ENCODE measurements around the gene CWC27.
"Not testable (repeated sequence)": the region's sequence is repeated elsewhere in the genome, so short reads cannot be mapped to it uniquely, and the experiment has no call there.

The CWC27 gene

GRCh38 chr5:64876203-64876602 is 107.5 kb downstream of the CWC27 start:
- no peaks in the 10 kb centered on the region for H3K4me1 ChIP-seq (ENCODE audit: insufficient read depth, low read length)
- H3K27me3 ChIP-seq (ENCODE audit: insufficient read depth, low read length), result no peaks in the 10 kb centered on the region
- no peak overlapping the region for H3K4me3 ChIP-seq (ENCODE audit: low read length)
- no peak overlapping the region for H3K27ac ChIP-seq (ENCODE audit: low read depth, low read length)
- H3K9ac ChIP-seq (ENCODE audit: low read depth, low read length), result no peak overlapping the region
- no peaks in the 10 kb centered on the region for H3K9me3 ChIP-seq (ENCODE audit: insufficient read depth, low read depth, low read length)
- H3K36me3 ChIP-seq (ENCODE audit: insufficient read depth, low read length), result no peaks in the 10 kb centered on the region
- WGBS, result 96% methylated on average over 1 of the region's 1 CpG

- H3K36me3 ChIP-seq (ENCODE audit: insufficient read depth, low read length), result no peaks in the 10 kb centered on the region
- H3K4me1 ChIP-seq (ENCODE audit: insufficient read depth, low read length), result no peaks in the 10 kb centered on the region
- H3K9me3 ChIP-seq (ENCODE audit: insufficient read depth, low read depth, low read length), result no peaks in the 10 kb centered on the region
- no peaks in the 10 kb centered on the region for H3K27me3 ChIP-seq (ENCODE audit: insufficient read depth, low read length)
- no peak overlapping the region for H3K4me3 ChIP-seq (ENCODE audit: low read length)
- 82% methylated on average over 1 of the region's 1 CpG for WGBS
- H3K27ac ChIP-seq (ENCODE audit: low read depth, low read length), result no peak overlapping the region
- H3K9ac ChIP-seq (ENCODE audit: low read depth, low read length), result no peak overlapping the region
Observed at GRCh38 chr5:64880821-64881220, 112.1 kb downstream of the CWC27 start.

GRCh38 chr5:64883912-64884311 is 115.2 kb downstream of the CWC27 start:
- H3K4me3 ChIP-seq (ENCODE audit: low read length), result no peak overlapping the region
- no peaks in the 10 kb centered on the region for H3K9me3 ChIP-seq (ENCODE audit: insufficient read depth, low read depth, low read length)
- H3K27ac ChIP-seq (ENCODE audit: low read depth, low read length), result no peak overlapping the region
- H3K4me1 ChIP-seq (ENCODE audit: insufficient read depth, low read length), result no peaks in the 10 kb centered on the region
- H3K9ac ChIP-seq (ENCODE audit: low read depth, low read length), result no peak overlapping the region
- 67% methylated on average over 1 of the region's 1 CpG for WGBS
- H3K36me3 ChIP-seq (ENCODE audit: insufficient read depth, low read length), result no peaks in the 10 kb centered on the region; the same call in 1 of the 2 replicates
- no peaks in the 10 kb centered on the region for H3K27me3 ChIP-seq (ENCODE audit: insufficient read depth, low read length)

- Histone ChIP-seq H3K36me3 (ENCODE audit: insufficient read depth, low read length) (no peaks in the 10 kb centered on the region; the same call in 1 of the 2 replicates), H3K27me3 (ENCODE audit: insufficient read depth, low read length) (no peaks in the 10 kb centered on the region), H3K4me1 (ENCODE audit: insufficient read depth, low read length) (no peaks in the 10 kb centered on the region), H3K9ac (ENCODE audit: low read depth, low read length) (no peak overlapping the region), H3K4me3 (ENCODE audit: low read length) (no peak overlapping the region), H3K9me3 (ENCODE audit: insufficient read depth, low read depth, low read length) (no peaks in the 10 kb centered on the region), H3K27ac (ENCODE audit: low read depth, low read length) (no peak overlapping the region)
- 100% methylated on average over 1 of the region's 1 CpG for WGBS
Observed at GRCh38 chr5:64884541-64884940, 115.8 kb downstream of the CWC27 start.

- Histone ChIP-seq H3K27ac (ENCODE audit: low read depth, low read length) (no peak overlapping the region), H3K27me3 (ENCODE audit: insufficient read depth, low read length) (no peaks in the 10 kb centered on the region), H3K36me3 (ENCODE audit: insufficient read depth, low read length) (no peaks in the 10 kb centered on the region; the same call in 1 of the 2 replicates), H3K9ac (ENCODE audit: low read depth, low read length) (no peak overlapping the region), H3K4me3 (ENCODE audit: low read length) (no peak overlapping the region), H3K4me1 (ENCODE audit: insufficient read depth, low read length) (no peaks in the 10 kb centered on the region), H3K9me3 (ENCODE audit: insufficient read depth, low read depth, low read length) (no peaks in the 10 kb centered on the region)
- WGBS, result 94% methylated on average over 2 of the region's 2 CpGs
Observed at GRCh38 chr5:64887910-64888309, 119.2 kb downstream of the CWC27 start.

- H3K4me3 ChIP-seq (ENCODE audit: low read length), result no peak overlapping the region
- WGBS, result 100% methylated on average over 1 of the region's 2 CpGs
- no peaks in the 10 kb centered on the region for H3K27me3 ChIP-seq (ENCODE audit: insufficient read depth, low read length)
- no peak overlapping the region for H3K9ac ChIP-seq (ENCODE audit: low read depth, low read length)
- H3K27ac ChIP-seq (ENCODE audit: low read depth, low read length), result no peak overlapping the region
- H3K36me3 ChIP-seq (ENCODE audit: insufficient read depth, low read length), result no peaks in the 10 kb centered on the region
- no peaks in the 10 kb centered on the region for H3K4me1 ChIP-seq (ENCODE audit: insufficient read depth, low read length)
- peaks cover 6% of the 10 kb centered on the region; the same call in 1 of the 2 replicates for H3K9me3 ChIP-seq (ENCODE audit: insufficient read depth, low read depth, low read length)
Observed at GRCh38 chr5:64895748-64896147, 127.0 kb downstream of the CWC27 start.

GRCh38 chr5:64899838-64900237 is 131.1 kb downstream of the CWC27 start:
- H3K4me1 ChIP-seq (ENCODE audit: insufficient read depth, low read length), result no peaks in the 10 kb centered on the region
- H3K9ac ChIP-seq (ENCODE audit: low read depth, low read length), result no peak overlapping the region
- 100% methylated on average over 1 of the region's 1 CpG for WGBS
- H3K9me3 ChIP-seq (ENCODE audit: insufficient read depth, low read depth, low read length), result peaks cover 6% of the 10 kb centered on the region; the same call in 1 of the 2 replicates
- no peaks in the 10 kb centered on the region; the same call in 1 of the 2 replicates for H3K36me3 ChIP-seq (ENCODE audit: insufficient read depth, low read length)
- H3K27me3 ChIP-seq (ENCODE audit: insufficient read depth, low read length), result no peaks in the 10 kb centered on the region
- H3K27ac ChIP-seq (ENCODE audit: low read depth, low read length), result no peak overlapping the region
- H3K4me3 ChIP-seq (ENCODE audit: low read length), result no peak overlapping the region

GRCh38 chr5:64900618-64901017 is 131.9 kb downstream of the CWC27 start:
- Histone ChIP-seq H3K4me3 (ENCODE audit: low read length) (no peak overlapping the region), H3K9ac (ENCODE audit: low read depth, low read length) (no peak overlapping the region), H3K27ac (ENCODE audit: low read depth, low read length) (no peak overlapping the region), H3K4me1 (ENCODE audit: insufficient read depth, low read length) (no peaks in the 10 kb centered on the region), H3K36me3 (ENCODE audit: insufficient read depth, low read length) (no peaks in the 10 kb centered on the region; the same call in 1 of the 2 replicates), H3K9me3 (ENCODE audit: insufficient read depth, low read depth, low read length) (peaks cover 6% of the 10 kb centered on the region; the same call in 1 of the 2 replicates), H3K27me3 (ENCODE audit: insufficient read depth, low read length) (no peaks in the 10 kb centered on the region)
- no CpG with 5 or more reads among the region's 2 CpGs for WGBS

GRCh38 chr5:64907399-64907798 is 138.7 kb downstream of the CWC27 start:
- not testable (repeated sequence) for H3K9ac ChIP-seq (ENCODE audit: low read depth, low read length); H3K4me1 ChIP-seq (ENCODE audit: insufficient read depth, low read length); H3K4me3 ChIP-seq (ENCODE audit: low read length); H3K27me3 ChIP-seq (ENCODE audit: insufficient read depth, low read length); H3K27ac ChIP-seq (ENCODE audit: low read depth, low read length); H3K36me3 ChIP-seq (ENCODE audit: insufficient read depth, low read length)
- peaks cover 11% of the 10 kb centered on the region for H3K9me3 ChIP-seq (ENCODE audit: insufficient read depth, low read depth, low read length)

DNA sequence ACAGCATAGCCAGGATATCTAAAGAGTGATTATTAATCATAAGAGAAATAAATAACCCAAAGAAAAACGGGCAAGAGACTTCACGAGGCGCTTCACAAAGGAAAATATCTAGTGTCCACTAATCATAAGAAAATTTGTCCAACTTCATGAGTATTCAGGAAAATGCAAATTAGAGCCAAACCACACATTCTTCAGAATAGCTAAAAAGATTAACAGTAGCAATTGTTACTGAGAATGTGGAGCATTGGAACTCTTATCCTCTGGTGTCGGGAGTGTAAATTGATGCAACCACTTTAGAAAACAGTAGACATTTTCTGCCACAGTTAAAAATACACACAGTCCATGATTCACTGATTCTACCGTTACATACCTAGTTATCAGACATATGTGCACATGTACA is 145.7 kb downstream of the CWC27 start:
- no peak overlapping the region for H3K9ac ChIP-seq (ENCODE audit: low read depth, low read length)
- WGBS, result 98% methylated on average over 4 of the region's 5 CpGs
- no peaks in the 10 kb centered on the region for H3K27me3 ChIP-seq (ENCODE audit: insufficient read depth, low read length)
- H3K4me3 ChIP-seq (ENCODE audit: low read length), result no peak overlapping the region
- peaks cover 15% of the 10 kb centered on the region for H3K9me3 ChIP-seq (ENCODE audit: insufficient read depth, low read depth, low read length)
- H3K27ac ChIP-seq (ENCODE audit: low read depth, low read length), result no peak overlapping the region
- H3K4me1 ChIP-seq (ENCODE audit: insufficient read depth, low read length), result no peaks in the 10 kb centered on the region
- no peaks in the 10 kb centered on the region; the same call in 1 of the 2 replicates for H3K36me3 ChIP-seq (ENCODE audit: insufficient read depth, low read length)

GRCh38 chr5:64918083-64918482 is 149.4 kb downstream of the CWC27 start:
- Histone ChIP-seq H3K4me3 (ENCODE audit: low read length) (no peak overlapping the region), H3K4me1 (ENCODE audit: insufficient read depth, low read length) (peaks cover 4% of the 10 kb centered on the region; the same call in 1 of the 2 replicates), H3K36me3 (ENCODE audit: insufficient read depth, low read length) (no peaks in the 10 kb centered on the region), H3K9ac (ENCODE audit: low read depth, low read length) (no peak overlapping the region), H3K27ac (ENCODE audit: low read depth, low read length) (no peak overlapping the region), H3K27me3 (ENCODE audit: insufficient read depth, low read length) (no peaks in the 10 kb centered on the region), H3K9me3 (ENCODE audit: insufficient read depth, low read depth, low read length) (peaks cover 20% of the 10 kb centered on the region)
- WGBS, result 100% methylated on average over 1 of the region's 1 CpG

DNA sequence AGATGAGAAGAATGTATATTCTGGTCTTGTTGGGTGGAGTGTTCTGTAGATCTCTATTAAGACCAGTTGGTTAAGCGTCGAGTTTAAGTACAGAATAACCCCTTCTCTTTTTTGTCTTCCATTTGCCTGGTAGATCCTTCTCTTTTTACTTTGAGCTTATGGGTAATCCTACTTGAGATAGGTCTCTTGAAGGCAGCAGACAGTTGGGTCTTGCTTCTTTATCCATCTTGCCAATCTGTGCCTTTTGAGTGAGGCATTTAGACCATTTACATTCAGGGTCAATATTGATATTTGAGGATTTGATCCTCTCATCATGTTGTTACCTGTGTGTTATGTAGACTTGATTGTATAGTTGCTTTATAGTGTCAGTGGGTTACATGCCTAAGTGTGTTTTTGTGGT is 152.7 kb downstream of the CWC27 start:
- Histone ChIP-seq H3K9ac (ENCODE audit: low read depth, low read length) (no peak overlapping the region), H3K27me3 (ENCODE audit: insufficient read depth, low read length) (no peaks in the 10 kb centered on the region), H3K4me1 (ENCODE audit: insufficient read depth, low read length) (peaks cover 5% of the 10 kb centered on the region; the same call in 1 of the 2 replicates), H3K9me3 (ENCODE audit: insufficient read depth, low read depth, low read length) (peaks cover 20% of the 10 kb centered on the region), H3K27ac (ENCODE audit: low read depth, low read length) (no peak overlapping the region), H3K4me3 (ENCODE audit: low read length) (no peak overlapping the region), H3K36me3 (ENCODE audit: insufficient read depth, low read length) (no peaks in the 10 kb centered on the region)
- 80% methylated on average over 1 of the region's 2 CpGs for WGBS

All from HUES64 (cell line).